ENCODE data around the gene BRD2. TPM values are rescaled to one million over a fixed set of nuclear protein-coding genes. Genes with fewer than 3 reads are reported as not detected.

The BRD2 gene
- total and polyA plus RNA-seq, 4 donors: 71.0 to 181 (median 156) TPM

DNA sequence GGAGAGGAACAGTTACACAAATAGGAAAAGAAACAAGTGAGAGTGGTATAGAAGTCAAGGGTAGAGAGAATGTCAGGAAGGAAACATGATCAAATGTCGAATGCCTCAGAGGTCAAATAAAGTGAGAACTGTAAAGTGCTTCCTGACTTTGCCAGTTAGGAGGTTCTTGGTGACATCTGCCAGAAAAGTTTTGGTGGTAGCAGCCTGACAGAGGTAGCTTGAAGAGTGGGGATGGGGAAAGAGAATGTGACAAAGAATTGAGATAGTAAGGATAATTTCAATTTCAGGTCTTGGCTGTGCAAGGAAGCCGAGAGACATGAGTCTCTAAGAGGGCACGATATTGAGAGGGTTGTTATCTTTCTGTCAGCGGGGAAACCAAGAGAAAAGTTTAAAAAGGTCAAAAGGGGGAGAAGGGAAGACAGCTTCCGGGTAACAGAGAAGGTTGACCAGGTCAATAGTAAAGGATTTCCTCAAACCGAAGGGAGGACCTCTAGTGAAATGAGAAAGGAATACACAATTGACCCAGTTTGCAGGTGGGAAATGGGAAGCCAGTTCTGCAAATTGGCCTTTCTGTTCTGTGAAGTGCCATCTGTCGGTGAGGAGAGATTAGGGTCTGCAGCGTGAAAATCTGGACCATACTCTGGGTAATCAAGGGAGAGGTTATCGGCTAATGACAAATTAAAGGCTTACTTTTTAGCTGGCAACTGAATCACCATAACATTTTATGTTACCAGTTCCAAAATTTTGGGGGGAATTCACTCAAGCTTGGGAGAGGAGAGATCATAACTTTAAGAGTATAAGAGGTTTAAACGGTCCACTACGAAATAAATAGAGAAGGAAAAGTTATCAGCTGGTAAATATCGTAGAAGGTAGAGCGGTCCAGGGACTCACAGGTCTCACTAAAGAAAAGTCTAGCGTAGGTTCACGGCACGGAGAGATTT, 973 bp upstream of the BRD2 start:
- Histone ChIP-seq H3K9me3 (ENCODE audit: control insufficient read depth, low read length) (no peaks in the 10 kb centered on the region), H3K36me3 (ENCODE audit: control insufficient read depth in 1 of 2, insufficient read depth in 2 of 2, low read length in 1 of 2) (no peaks in the 10 kb centered on the region), H3K27ac (ENCODE audit: low read depth in 1 of 2, low read length in 2 of 2) (peak overlapping the region in 1 of 2 donors; percentile 64), H3K4me3 (ENCODE audit: low read length in 2 of 2) (peak overlapping the region; percentile 51 to 96), H3K27me3 (ENCODE audit: control insufficient read depth in 1 of 2, insufficient read depth in 2 of 2, low read length in 1 of 2) (peaks cover 0 to 2% of the 10 kb centered on the region in 2 donors), H3K4me1 (ENCODE audit: control insufficient read depth in 1 of 2, insufficient read depth in 2 of 2, low read length in 2 of 2) (no peaks in the 10 kb centered on the region)
- DNase-seq (no peak), ATAC-seq (ENCODE audit: low FRiP score) (no peak)
- intact Hi-C loops (cut with DNase I): loop anchor here in 1 of 2 donors (1.0 to 5.0 kb wide), 2 partner anchors 14 to 235 kb away; partner anchors contain the start of genes HLA-DMA, HSD17B8, RXRB and SLC39A7
- WGBS, 2 donors: 5 to 6% methylated on average over 16 of the region's 16 CpGs

DNA sequence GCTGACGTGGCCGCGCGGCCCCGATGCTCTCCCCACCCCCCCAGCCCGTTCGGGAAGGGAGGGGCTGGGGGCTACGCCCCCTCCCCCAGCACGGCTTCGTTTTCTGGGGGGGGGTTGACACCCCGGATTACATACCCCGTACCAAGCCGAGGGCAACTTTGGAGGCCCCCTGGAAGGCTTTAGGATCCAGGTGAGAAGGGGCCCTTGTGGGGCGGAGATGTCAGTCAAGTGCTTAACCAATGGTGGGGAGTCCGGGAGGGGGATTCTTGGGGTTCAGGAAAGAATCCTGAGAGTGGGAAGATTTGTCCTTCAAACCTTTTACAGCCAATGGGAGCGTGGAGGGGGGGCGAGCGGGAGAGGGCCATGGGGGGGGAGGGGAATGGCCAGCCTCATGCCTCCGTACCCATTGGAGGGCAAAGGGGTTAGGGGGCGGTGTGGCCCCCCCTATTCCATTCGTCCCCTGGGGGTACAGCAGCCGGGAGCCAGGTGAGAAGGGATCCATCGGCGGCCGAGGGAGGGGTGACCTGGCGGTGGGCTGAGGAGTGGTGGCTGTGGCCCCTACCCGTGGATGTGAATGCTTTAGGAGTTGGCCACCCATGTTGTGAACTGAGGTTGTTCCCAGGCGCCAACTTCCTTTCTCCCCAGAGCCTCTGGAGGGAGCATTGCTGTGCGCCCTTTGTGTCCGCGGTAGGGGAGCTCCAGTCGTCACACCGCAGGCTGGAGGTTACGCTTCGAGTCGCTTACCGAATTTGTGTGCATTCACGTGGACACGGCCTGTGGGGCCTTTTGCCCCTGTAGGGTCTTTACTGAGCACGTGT, 682 bp downstream of the BRD2 start:
- Histone ChIP-seq H3K4me1 (ENCODE audit: control insufficient read depth in 1 of 2, insufficient read depth in 2 of 2, low read length in 2 of 2) (no peaks in the 10 kb centered on the region), H3K4me3 (ENCODE audit: low read length in 2 of 2) (peak overlapping the region; percentile 95 to 96), H3K27ac (ENCODE audit: low read depth in 1 of 2, low read length in 2 of 2) (peak overlapping the region; percentile 94 to 98), H3K9me3 (ENCODE audit: control insufficient read depth, low read length) (no peaks in the 10 kb centered on the region), H3K36me3 (ENCODE audit: control insufficient read depth in 1 of 2, insufficient read depth in 2 of 2, low read length in 1 of 2) (peaks cover 0 to 2% of the 10 kb centered on the region in 2 donors), H3K27me3 (ENCODE audit: control insufficient read depth in 1 of 2, insufficient read depth in 2 of 2, low read length in 1 of 2) (peaks cover 0 to 2% of the 10 kb centered on the region in 2 donors)
- intact Hi-C loops (cut with DNase I): loop anchor here in 1 of 2 donors (1.0 to 5.0 kb wide), 2 partner anchors 16 to 233 kb away; partner anchors contain the start of genes HLA-DMA, HSD17B8, RXRB and SLC39A7
- WGBS, 2 donors: 1% methylated on average over 35 to 40 of the region's 40 CpGs
- DNase-seq: peak; percentile 82 to 87
- peak; percentile 63 for ATAC-seq (ENCODE audit: low FRiP score)

DNA sequence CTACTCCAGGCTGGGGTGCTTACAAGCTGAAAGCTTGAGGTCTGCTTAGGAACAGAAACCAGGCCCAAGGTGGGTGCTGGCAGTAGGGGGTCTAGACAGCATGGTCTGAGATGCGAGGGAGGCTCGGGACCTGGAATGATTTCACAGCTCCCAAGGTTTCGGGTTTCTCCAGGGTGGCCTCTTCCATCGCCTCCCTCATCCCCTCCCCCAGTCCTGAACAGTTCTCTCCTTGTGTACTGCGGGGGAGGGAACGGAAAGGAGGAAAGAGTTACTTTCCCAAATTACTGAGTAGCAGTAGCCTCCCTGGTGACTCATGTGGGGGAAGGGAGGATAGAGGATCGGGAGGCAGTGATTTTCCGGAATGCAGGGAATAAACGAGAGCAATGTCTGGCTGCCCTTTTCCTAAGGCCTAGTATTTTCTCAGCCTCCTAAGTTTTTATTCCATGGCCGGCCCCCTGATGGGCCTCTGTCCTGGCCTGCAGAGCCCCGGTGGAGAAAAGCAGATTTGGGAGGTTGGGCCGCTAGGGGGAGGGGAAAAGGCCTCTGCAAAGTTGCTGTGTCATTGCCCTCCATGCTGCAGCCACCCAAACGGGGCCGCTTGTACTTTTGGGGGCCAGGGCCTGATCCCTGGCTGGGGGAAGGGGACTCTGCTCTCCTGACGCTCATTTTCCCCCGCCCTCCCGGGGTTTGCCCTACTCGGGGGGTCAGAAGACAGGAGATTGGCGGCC, 1.5 kb downstream of the BRD2 start:
- peaks cover 0 to 6% of the 10 kb centered on the region in 2 donors for H3K36me3 ChIP-seq (ENCODE audit: control insufficient read depth in 1 of 2, insufficient read depth in 2 of 2, low read length in 1 of 2)
- H3K4me1 ChIP-seq (ENCODE audit: control insufficient read depth in 1 of 2, insufficient read depth in 2 of 2, low read length in 2 of 2): no peaks in the 10 kb centered on the region
- no peaks in the 10 kb centered on the region for H3K9me3 ChIP-seq (ENCODE audit: control insufficient read depth, low read length)
- peak overlapping the region; percentile 98 to 99 for H3K27ac ChIP-seq (ENCODE audit: low read depth in 1 of 2, low read length in 2 of 2)
- H3K27me3 ChIP-seq (ENCODE audit: control insufficient read depth in 1 of 2, insufficient read depth in 2 of 2, low read length in 1 of 2): peaks cover 0 to 2% of the 10 kb centered on the region in 2 donors
- intact Hi-C loops (cut with DNase I): loop anchor here (5.0 to 10.0 kb wide), 4 partner anchors 128 to 775 kb away; partner anchors contain the start of genes GPSM3 (in 1 of the 2), HSD17B8 (in 1 of the 2), PBX2 (in 1 of the 2) and PSMB8 (in 1 of the 2)
- peak overlapping the region; percentile 95 to 96 for H3K4me3 ChIP-seq (ENCODE audit: low read length in 2 of 2)
- WGBS, 2 donors: 1% methylated on average over 19 of the region's 19 CpGs
- peak; percentile 85 to 87 for DNase-seq
- peak; percentile 28 for ATAC-seq (ENCODE audit: low FRiP score)

DNA sequence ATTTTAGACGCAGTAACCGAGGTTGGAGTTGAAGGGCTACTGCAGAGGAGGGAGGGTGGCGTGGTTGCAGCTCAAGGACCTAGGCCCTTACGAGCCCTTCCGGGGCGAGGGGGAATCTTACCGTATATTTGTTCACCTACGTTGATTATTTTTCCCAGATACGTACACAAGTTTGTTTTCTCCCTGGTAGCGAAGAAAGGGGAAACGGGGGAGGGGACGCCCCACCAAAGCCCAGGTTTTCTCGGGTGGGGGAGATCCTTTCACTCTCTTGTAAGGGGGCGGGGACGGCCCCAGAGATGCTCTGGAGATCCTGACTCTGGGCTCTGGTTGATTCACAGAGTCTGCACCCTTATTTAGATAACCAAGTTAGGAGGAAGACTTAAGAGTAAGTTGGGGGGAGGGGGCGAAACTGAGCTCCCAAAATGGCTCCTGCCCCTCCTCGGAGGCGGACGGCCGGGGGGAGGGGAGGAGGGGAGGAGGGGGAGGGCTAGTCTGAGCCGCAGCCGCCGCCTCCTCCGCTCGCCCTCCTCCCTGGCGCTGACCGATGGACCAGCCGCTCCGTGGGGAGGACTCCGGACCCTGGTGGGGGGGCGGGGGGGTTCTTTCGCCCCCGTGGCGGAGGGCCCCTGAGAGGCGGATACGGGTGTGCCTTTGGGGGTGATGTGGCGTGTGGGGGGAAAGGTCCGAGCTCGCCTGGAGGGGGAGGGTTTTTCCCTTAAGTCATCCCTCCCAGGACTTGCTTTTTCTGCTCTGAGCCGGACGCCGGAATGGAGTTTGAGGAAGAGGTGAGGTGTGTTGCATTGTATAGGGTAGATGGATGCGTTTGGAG, 2.2 kb downstream of the BRD2 start:
- intact Hi-C loops (cut with DNase I): loop anchor here (5.0 to 10.0 kb wide), 3 partner anchors 128 to 776 kb away; partner anchors contain the start of genes GPSM3 (in 1 of the 2), PBX2 (in 1 of the 2) and PSMB8 (in 1 of the 2)
- Histone ChIP-seq H3K27me3 (ENCODE audit: control insufficient read depth in 1 of 2, insufficient read depth in 2 of 2, low read length in 1 of 2) (peaks cover 0 to 2% of the 10 kb centered on the region in 2 donors), H3K4me1 (ENCODE audit: control insufficient read depth in 1 of 2, insufficient read depth in 2 of 2, low read length in 2 of 2) (no peaks in the 10 kb centered on the region), H3K27ac (ENCODE audit: low read depth in 1 of 2, low read length in 2 of 2) (peak overlapping the region; percentile 100), H3K36me3 (ENCODE audit: control insufficient read depth in 1 of 2, insufficient read depth in 2 of 2, low read length in 1 of 2) (peaks cover 0 to 7% of the 10 kb centered on the region in 2 donors), H3K4me3 (ENCODE audit: low read length in 2 of 2) (peak overlapping the region; percentile 96 to 97), H3K9me3 (ENCODE audit: control insufficient read depth, low read length) (no peaks in the 10 kb centered on the region)
- ATAC-seq (ENCODE audit: low FRiP score) (peak; percentile 74), DNase-seq (peak; percentile 96 to 97)
- 1% methylated on average over 29 to 43 of the region's 43 CpGs for WGBS, 2 donors

DNA sequence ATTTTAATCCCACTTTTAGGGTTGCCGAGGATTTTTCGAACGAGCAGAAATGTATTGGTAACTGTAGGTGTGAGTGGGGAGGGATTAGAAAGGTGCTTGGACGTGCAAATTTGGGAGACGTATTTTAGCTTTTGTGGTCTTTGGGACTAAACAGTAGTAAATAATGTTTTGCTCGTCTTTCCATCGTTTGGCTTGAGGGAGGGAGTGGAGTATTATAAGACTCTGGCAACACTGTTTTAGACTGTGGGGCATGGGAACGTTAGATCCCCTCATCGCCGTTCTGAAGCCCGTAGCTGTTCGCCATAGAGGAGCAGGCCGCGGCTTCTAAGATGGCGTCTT, 2.8 kb downstream of the BRD2 start:
- intact Hi-C loops (cut with DNase I): loop anchor here (5.0 to 10.0 kb wide), 3 partner anchors 129 to 776 kb away; partner anchors contain the start of genes GPSM3 (in 1 of the 2), PBX2 (in 1 of the 2) and PSMB8 (in 1 of the 2)
- peaks cover 0 to 2% of the 10 kb centered on the region in 2 donors for H3K27me3 ChIP-seq (ENCODE audit: control insufficient read depth in 1 of 2, insufficient read depth in 2 of 2, low read length in 1 of 2)
- no peak for ATAC-seq (ENCODE audit: low FRiP score)
- H3K9me3 ChIP-seq (ENCODE audit: control insufficient read depth, low read length): no peaks in the 10 kb centered on the region
- peaks cover 0 to 12% of the 10 kb centered on the region in 2 donors for H3K36me3 ChIP-seq (ENCODE audit: control insufficient read depth in 1 of 2, insufficient read depth in 2 of 2, low read length in 1 of 2)
- peak overlapping the region; percentile 96 to 97 for H3K4me3 ChIP-seq (ENCODE audit: low read length in 2 of 2)
- H3K27ac ChIP-seq (ENCODE audit: low read depth in 1 of 2, low read length in 2 of 2): peak overlapping the region; percentile 100
- WGBS, 2 donors: 0% methylated on average over 15 of the region's 15 CpGs
- no peak for DNase-seq
- no peaks in the 10 kb centered on the region for H3K4me1 ChIP-seq (ENCODE audit: control insufficient read depth in 1 of 2, insufficient read depth in 2 of 2, low read length in 2 of 2)

DNA sequence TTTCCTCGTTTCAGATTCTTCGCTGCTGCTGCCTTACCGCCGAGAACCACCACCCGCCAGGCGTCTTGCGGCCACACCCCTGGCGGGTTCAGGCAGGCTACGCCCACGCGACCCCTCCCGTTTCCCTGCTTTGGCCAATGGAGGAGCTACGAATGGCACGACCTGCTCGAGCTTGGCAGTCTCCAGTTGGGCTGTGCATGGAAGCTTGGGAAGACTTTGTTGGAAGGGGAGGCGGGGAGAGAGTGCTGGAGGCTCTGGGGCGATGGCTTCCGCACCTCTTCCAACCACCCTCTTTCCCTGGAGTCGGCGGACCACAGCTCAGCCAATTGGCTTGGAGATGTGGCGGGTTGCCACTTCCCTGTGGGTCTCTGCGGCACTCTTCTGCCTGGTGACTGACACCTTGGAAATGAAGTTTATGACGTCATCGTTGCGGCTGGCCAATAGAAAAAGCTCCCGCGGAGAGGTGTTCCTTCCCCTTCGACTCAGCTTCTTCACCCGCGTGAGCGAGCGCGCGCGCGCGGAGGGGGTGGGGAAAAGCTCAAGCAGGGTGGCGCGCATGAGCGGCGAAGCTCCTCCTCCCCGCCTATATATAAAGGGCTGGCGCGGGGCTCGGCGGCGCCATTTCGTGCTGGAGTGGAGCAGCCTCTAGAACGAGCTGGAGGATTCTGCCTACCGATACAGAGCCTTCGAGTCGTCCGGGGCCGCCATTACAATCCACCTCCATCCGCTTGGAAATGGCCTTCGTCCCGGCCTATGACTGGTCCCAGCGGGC, 3.4 kb downstream of the BRD2 start:
- intact Hi-C loops (cut with DNase I): loop anchor here (2.0 to 10.0 kb wide), 4 partner anchors 129 to 777 kb away; partner anchors contain the start of genes GPSM3 (in 1 of the 2), PBX2 (in 1 of the 2), PSMB8 (in 1 of the 2) and ZBTB22 (in 1 of the 2)
- ATAC-seq (ENCODE audit: low FRiP score) (peak; percentile 83), DNase-seq (peak; percentile 99 to 100)
- Histone ChIP-seq H3K4me1 (ENCODE audit: control insufficient read depth in 1 of 2, insufficient read depth in 2 of 2, low read length in 2 of 2) (no peaks in the 10 kb centered on the region), H3K27me3 (ENCODE audit: control insufficient read depth in 1 of 2, insufficient read depth in 2 of 2, low read length in 1 of 2) (peaks cover 0 to 2% of the 10 kb centered on the region in 2 donors), H3K4me3 (ENCODE audit: low read length in 2 of 2) (peak overlapping the region; percentile 96 to 97), H3K9me3 (ENCODE audit: control insufficient read depth, low read length) (no peaks in the 10 kb centered on the region), H3K36me3 (ENCODE audit: control insufficient read depth in 1 of 2, insufficient read depth in 2 of 2, low read length in 1 of 2) (peaks cover 0 to 15% of the 10 kb centered on the region in 2 donors), H3K27ac (ENCODE audit: low read depth in 1 of 2, low read length in 2 of 2) (peak overlapping the region; percentile 100)
- WGBS, 2 donors: 0% methylated on average over 57 to 58 of the region's 58 CpGs
